Measurements from ENCODE around the gene CTNNB1. TPM values are rescaled to one million over a fixed set of nuclear protein-coding genes. Genes with fewer than 3 reads are reported as not detected.

Gene CTNNB1
- total and polyA plus RNA-seq, 2 of the 4 experiments (the other 2 are of a cell fraction), result 364 to 1,677 TPM

DNA sequence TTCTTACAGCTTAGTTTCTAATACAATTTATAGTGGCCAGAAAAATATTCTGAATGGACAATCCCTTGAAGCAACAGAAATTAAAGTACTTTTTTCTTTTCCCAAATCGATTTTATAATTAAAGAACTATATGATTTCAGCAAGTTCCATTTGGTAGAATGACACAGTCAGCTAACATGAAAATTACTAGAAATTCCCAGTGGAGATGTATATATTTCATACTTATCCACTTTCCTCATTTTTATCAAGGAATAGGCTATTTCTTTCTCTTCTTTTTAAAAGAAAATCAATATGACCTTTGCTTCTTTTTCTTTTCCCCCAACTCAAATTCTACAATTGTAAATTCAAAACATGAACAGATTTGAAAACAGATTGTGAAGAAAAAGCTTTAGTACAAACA lies 6.4 kb upstream of the CTNNB1 start:
- no peaks in the 10 kb centered on the region for H3K79me1 ChIP-seq (ENCODE audit: low read depth in 1 of 2, low read length in 2 of 2)
- no peak for DNase-seq
- no peaks in the 10 kb centered on the region for H3K9me3 ChIP-seq (ENCODE audit: control insufficient read depth, insufficient read depth, low read length)
- no peak overlapping the region for H3K27ac ChIP-seq (ENCODE audit: insufficient read depth, low read length)
- H2BK20ac ChIP-seq (ENCODE audit: low read depth, low read length), result no peak overlapping the region
- H3K9me1 ChIP-seq (ENCODE audit: insufficient read depth, low read length), result no peaks in the 10 kb centered on the region
- H2AFZ ChIP-seq (replicated peaks; ENCODE audit: low read length, poor library complexity), result no peak overlapping the region
- peaks cover 10% of the 10 kb centered on the region for H3K27me3 ChIP-seq (ENCODE audit: control insufficient read depth, insufficient read depth, low read length)
- no peak overlapping the region for H3K4ac ChIP-seq (ENCODE audit: low read depth, low read length)
- no peak for ATAC-seq (ENCODE audit: low read depth)
- H3K9ac ChIP-seq (ENCODE audit: low read depth, low read length), result no peak overlapping the region
- H2AK5ac ChIP-seq (ENCODE audit: low read depth, low read length), result no peak overlapping the region
- no peak overlapping the region for H4K8ac ChIP-seq (ENCODE audit: low read depth in 2 of 2, low read length in 2 of 2)
- H3K4me2 ChIP-seq (ENCODE audit: low read depth, low read length), result no peak overlapping the region
- ChIA-PET CTCF (interaction anchor here (0.6 kb wide), 1 partner anchor 10 kb away, joined by 3 read pairs; no protein-coding TSS in a partner anchor), POLR2A (ENCODE audit: unreplicated experiment) (no interaction called here)
- WGBS, 2 experiments (ENCODE audit: extremely low coverage in 2 of 2, insufficient read length in 1 of 2), result no CpG with 5 or more reads among the region's 1 CpG
- no peak overlapping the region for H3K14ac ChIP-seq (replicated peaks; ENCODE audit: low read depth, low read length)
- no peak overlapping the region for H3K18ac ChIP-seq (ENCODE audit: low read depth, low read length)
- H4K20me1 ChIP-seq (ENCODE audit: insufficient read depth, low read length), result no peaks in the 10 kb centered on the region
- H3K23ac ChIP-seq (ENCODE audit: low read depth, low read length), result no peak overlapping the region
- no peaks in the 10 kb centered on the region for H3K36me3 ChIP-seq (ENCODE audit: control insufficient read depth, insufficient read depth, low read length)
- in situ Hi-C loops (cut with MboI; ENCODE audit: low sequenced_read_pairs), result loop anchor here (25.0 kb wide), 1 partner anchor 856 kb away; no protein-coding TSS in a partner anchor
- no peak overlapping the region for H2BK15ac ChIP-seq (ENCODE audit: low read depth, low read length)
- H2BK120ac ChIP-seq (ENCODE audit: low read depth, low read length), result no peak overlapping the region
- intact Hi-C loops (cut with micrococcal nuclease), result no loop called here
- no peak overlapping the region for H4K91ac ChIP-seq (ENCODE audit: insufficient read depth, low read depth, low read length)
- BruUV-seq (replicated peaks), result no TSS peak
- H4K5ac ChIP-seq (ENCODE audit: low read depth, low read length), result no peak overlapping the region
- no peak overlapping the region for H2AK9ac ChIP-seq (replicated peaks; ENCODE audit: low read depth, low read length, poor library complexity)
- TF ChIP-seq, protein P1, sequence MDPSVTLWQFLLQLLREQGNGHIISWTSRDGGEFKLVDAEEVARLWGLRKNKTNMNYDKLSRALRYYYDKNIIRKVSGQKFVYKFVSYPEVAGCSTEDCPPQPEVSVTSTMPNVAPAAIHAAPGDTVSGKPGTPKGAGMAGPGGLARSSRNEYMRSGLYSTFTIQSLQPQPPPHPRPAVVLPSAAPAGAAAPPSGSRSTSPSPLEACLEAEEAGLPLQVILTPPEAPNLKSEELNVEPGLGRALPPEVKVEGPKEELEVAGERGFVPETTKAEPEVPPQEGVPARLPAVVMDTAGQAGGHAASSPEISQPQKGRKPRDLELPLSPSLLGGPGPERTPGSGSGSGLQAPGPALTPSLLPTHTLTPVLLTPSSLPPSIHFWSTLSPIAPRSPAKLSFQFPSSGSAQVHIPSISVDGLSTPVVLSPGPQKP (IDR thresholded peaks at IDR 0.05; ENCODE audit: borderline replicate concordance, low read depth, low read length), result no peak
- no peak for TF ChIP-seq MAFK (IDR thresholded peaks at IDR 0.05; ENCODE audit: low read depth, low read length)
- no peak for TF ChIP-seq POLR2A (IDR thresholded peaks at IDR 0.05; ENCODE audit: low read depth, low read length)
- TF ChIP-seq CEBPB (IDR thresholded peaks at IDR 0.05; ENCODE audit: low read depth, low read length), result no peak
- no peak for TF ChIP-seq RFX5 (IDR thresholded peaks at IDR 0.05; ENCODE audit: low read depth, low read length)
- TF ChIP-seq, protein P2, sequence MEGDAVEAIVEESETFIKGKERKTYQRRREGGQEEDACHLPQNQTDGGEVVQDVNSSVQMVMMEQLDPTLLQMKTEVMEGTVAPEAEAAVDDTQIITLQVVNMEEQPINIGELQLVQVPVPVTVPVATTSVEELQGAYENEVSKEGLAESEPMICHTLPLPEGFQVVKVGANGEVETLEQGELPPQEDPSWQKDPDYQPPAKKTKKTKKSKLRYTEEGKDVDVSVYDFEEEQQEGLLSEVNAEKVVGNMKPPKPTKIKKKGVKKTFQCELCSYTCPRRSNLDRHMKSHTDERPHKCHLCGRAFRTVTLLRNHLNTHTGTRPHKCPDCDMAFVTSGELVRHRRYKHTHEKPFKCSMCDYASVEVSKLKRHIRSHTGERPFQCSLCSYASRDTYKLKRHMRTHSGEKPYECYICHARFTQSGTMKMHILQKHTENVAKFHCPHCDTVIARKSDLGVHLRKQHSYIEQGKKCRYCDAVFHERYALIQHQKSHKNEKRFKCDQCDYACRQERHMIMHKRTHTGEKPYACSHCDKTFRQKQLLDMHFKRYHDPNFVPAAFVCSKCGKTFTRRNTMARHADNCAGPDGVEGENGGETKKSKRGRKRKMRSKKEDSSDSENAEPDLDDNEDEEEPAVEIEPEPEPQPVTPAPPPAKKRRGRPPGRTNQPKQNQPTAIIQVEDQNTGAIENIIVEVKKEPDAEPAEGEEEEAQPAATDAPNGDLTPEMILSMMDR (conservative IDR thresholded peaks at IDR 0.05; ENCODE audit: low read depth, low read length), result no peak
- TF ChIP-seq MAZ (IDR thresholded peaks at IDR 0.05; ENCODE audit: borderline replicate concordance, low read depth, low read length), result no peak
- TF ChIP-seq MXI1 (IDR thresholded peaks at IDR 0.05; ENCODE audit: borderline replicate concordance, low read depth, low read length), result no peak
- TF ChIP-seq RCOR1 (IDR thresholded peaks at IDR 0.05; ENCODE audit: insufficient replicate concordance, low read length), result no peak
- TF ChIP-seq RAD21 (IDR thresholded peaks at IDR 0.05; ENCODE audit: low read length), result no peak
- no peak for TF ChIP-seq SMC3 (IDR thresholded peaks at IDR 0.05; ENCODE audit: low read depth, low read length)
- no peak for TF ChIP-seq FOS (IDR thresholded peaks at IDR 0.05; ENCODE audit: low read depth, low read length)
- no peak for TF ChIP-seq BHLHE40 (IDR thresholded peaks at IDR 0.05; ENCODE audit: low read depth, low read length)
- no peak for TF ChIP-seq NFE2L2 (IDR thresholded peaks at IDR 0.05; ENCODE audit: low read depth, low read length)
- TF ChIP-seq CHD1 (IDR thresholded peaks at IDR 0.05; ENCODE audit: low read depth, low read length), result no peak
- TF ChIP-seq, protein P3, sequence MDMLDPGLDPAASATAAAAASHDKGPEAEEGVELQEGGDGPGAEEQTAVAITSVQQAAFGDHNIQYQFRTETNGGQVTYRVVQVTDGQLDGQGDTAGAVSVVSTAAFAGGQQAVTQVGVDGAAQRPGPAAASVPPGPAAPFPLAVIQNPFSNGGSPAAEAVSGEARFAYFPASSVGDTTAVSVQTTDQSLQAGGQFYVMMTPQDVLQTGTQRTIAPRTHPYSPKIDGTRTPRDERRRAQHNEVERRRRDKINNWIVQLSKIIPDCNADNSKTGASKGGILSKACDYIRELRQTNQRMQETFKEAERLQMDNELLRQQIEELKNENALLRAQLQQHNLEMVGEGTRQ (IDR thresholded peaks at IDR 0.05; ENCODE audit: low read depth, low read length), result no peak
- dilution Hi-C loops (cut with HindIII; ENCODE audit: low sequenced_read_pairs, unreplicated experiment), result no loop called here
- H2BK5ac ChIP-seq (ENCODE audit: low read depth, low read length, poor library complexity, severe bottlenecking), result no peak overlapping the region
- H3K56ac ChIP-seq (ENCODE audit: extremely low read depth, insufficient read depth, low read length), result no peak overlapping the region
- H3K4me3 ChIP-seq (ENCODE audit: insufficient read depth, low read depth, low read length), result no peak overlapping the region
- no peaks in the 10 kb centered on the region for H3K4me1 ChIP-seq (ENCODE audit: control insufficient read depth, insufficient read depth, low read length)
